NOMO-1 treated with DMSO at 0.1 percent for 48 hours (cell line): ENCODE data around the gene CLDN19.
"Not testable (repeated sequence)": the region's sequence is repeated elsewhere in the genome, so short reads cannot be mapped to it uniquely, and the experiment has no call there.

Experiments
- DNase-seq: peaks from one replicate; lab custom pipeline; 2025; ENCODE audit not compliant: unreplicated experiment; lab: John Stamatoyannopoulos, UW

CLDN19 gene

DNA sequence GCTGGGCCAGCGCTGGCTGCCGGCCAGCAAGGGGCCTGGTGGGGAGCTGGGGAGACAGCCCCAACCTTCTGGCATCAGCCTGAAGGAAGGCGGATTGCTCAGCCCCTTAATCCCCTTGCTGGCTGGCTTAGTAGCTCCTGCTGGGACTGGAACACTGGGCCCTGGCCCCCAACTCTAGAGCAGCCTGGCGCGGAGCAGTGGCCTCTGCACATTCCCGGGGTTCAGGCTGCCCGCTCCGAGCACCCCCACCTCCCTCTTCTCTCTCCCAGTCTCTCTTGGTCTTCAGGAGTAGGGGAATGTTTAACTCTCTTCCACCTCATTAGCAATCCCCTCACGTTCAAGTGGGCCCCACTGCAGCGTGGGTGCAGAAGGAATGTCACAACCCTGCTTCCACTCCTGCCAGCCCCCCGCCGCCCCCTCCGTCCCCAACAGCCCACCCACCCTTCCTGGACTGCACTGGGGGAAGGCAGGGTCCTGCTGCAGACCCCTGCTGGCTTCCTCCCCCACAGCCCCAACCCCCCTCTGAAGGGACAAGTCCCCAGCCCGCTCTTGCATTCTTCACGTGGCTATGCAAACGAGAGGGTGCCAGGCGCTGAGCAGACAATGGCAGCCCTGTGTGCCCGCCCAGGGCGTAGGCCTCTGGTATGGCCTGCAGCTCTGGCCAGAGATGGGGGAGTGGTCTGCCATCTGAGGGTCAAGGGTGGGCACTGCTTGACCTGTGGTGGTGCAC lies 980 bp upstream of the CLDN19 start:
- DNase-seq, result no peak

- no peak for DNase-seq
These were observed 1.3 kb downstream of the CLDN19 start for GRCh38 chr1:42738678-42739226.

DNA sequence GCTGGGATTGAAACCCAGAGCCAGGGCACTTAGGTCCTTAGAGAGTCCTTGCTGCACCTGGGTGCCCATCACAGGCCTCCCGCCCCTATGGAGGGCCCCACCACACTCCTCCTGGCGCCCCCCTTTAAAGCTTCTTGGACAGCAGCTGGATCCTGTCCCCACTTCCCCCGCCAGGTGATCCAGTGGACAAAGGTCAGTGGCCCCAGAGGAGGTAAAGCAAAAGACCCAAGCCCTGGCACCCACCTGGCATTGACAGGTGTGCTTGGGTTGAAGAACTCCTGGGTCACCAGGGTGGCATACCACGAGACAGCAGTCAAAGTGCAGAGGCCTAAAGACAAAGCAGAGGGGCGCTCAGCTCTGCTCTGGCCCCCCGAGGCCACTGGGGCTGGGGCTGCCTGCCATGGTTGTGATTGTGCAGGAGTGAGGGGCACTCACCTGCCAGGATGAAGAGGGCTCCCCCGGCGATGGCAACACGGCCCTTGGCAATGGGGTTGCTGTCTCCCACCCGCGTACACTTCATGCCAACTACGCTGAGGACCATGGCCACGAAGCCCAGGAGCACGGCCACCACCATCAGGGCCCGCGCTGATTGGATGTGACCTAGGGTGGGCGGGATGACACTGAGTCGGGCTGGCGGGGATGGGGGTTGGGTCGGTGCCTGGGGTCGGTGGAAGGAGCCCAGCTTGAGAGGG lies 1.9 kb downstream of the CLDN19 start:
- DNase-seq, result no peak

GRCh38 chr1:42737257-42737656 lies 2.8 kb downstream of the CLDN19 start:
- DNase-seq, result peak; percentile 90

GRCh38 chr1:42736571-42737200 lies 3.4 kb downstream of the CLDN19 start:
- no peak for DNase-seq

DNA sequence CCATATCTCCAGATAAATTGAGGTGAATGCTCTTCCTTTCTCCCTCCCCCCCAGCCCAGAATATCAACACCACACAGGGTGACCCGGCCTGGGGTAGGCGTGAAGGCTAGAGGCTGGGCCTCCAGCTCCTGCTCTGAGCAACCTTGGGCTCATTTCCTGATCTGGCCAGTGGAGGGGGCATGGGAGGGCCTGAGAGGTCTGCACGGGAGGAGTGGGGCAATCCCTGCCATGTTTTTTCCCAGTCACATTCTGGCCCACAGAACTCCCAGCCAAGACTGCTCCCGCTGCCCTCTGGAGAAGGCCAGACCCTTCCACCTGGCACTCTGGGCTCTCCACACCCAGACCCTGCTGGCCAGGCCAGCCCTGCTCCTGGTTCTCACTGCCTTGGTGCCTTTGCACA lies 3.9 kb downstream of the CLDN19 start:
- DNase-seq, result peak; percentile 14

- no peak for DNase-seq
These were observed 4.4 kb downstream of the CLDN19 start for GRCh38 chr1:42735477-42736105.

DNA sequence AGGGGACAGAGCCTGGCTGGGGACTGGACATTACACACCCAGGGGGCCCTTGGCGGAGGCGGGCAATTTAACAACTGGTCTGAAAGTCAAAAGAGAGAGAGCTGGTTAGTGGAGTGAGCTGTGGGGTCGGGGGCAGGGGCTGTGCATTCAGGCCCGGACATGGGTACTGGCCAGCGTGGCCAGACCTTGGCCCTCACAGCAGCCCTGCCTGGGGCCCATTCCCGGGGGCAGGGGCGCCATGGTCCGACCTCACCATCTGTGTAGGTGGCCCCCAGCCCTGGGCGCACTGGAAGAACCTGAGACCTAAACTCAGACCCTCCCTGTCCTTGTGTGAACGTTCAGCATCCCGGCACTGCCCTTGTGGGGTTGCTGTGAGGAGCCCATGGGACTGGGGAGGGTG lies 5.0 kb downstream of the CLDN19 start:
- no peak for DNase-seq

- no peak for DNase-seq
These were observed 5.6 kb downstream of the CLDN19 start for GRCh38 chr1:42734201-42735035.

DNA sequence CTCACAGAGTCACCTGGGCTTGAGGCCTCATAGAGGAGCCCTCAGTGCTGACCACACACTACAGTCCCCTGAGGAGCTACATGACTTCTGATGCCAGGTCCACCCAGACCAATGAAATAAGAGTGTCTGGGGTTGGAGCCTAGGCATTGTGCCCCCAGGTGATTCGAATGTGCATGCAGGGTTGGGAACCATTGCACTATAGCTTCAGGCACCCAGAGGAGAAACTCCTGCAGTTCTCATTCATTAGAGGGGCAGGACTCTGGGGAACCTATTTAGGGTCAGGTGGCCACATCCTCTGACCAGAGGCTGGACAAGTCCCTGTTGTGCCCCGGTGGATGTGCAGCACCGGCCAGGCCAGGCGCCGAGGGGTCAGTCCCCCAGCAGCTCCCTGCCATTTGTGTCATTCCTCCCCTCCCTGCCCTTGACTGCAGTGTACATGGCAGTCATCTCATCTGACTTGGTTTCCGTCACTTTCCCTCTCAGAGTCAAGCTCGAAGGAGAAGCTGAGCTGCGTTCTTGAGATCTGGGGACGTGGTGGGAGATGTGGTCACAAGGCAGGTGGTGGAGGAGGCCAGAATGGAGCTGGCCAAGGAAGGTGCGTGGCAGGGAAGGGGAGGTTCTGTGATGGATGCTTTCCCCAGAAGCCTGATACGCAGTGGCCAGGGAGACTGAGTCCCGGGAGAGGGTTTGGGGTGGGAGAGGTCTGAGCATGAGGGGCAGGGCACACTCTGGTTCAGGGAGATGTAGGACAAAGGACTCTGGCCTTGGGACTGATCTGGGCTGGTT lies 6.4 kb downstream of the CLDN19 start:
- DNase-seq, result no peak

DNA sequence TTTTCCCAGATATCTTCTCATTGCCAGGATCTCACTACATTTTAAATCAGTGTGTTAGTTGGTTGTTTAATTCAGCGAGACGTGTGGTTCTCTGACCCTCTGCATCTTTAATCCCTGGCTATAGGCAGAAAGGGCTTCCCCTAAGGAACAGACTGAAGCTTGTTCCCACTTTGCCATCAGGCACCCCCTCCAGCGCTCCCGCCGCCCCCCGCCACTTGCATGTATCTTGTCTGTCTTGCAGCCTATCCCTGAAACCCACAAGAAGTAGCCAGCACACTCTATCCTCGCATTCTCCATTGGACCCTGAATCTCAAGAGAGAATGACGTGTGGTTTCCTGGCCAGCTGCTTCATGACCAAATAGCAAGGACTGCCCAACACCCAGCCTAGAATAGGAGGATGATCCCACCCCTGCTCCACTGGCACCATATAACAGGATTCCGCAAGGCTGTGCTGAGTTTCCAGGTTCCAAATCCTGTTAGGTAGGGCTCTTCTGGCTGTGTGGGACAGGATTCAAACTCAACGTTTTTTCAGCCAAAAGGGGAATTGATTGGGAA lies 7.8 kb downstream of the CLDN19 start:
- no peak for DNase-seq

DNA sequence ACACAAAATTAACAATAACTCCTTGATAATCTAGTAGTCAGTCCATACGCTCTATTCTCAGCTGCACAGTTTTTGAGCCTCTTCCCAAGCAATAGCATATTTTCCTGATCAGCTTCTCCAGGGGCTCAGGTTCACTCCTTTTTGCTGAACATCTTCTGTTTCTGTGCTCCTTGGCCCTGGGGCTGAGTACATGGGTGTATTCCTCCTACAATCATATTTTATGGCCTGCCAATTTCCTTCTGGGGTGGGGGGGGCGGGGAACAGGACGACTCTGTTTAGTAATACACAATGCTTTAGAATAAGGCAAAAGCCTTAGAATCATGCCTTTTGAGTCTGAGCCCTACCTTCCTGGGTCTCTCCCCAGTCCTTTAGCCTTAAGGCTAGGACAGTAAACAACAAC lies 8.5 kb downstream of the CLDN19 start:
- no peak for DNase-seq

GRCh38 chr1:42730988-42731387 lies 9.0 kb downstream of the CLDN19 start:
- peak; percentile 15 for DNase-seq

GRCh38 chr1:42730002-42730401 lies 10.0 kb downstream of the CLDN19 start:
- DNase-seq, result no peak

DNA sequence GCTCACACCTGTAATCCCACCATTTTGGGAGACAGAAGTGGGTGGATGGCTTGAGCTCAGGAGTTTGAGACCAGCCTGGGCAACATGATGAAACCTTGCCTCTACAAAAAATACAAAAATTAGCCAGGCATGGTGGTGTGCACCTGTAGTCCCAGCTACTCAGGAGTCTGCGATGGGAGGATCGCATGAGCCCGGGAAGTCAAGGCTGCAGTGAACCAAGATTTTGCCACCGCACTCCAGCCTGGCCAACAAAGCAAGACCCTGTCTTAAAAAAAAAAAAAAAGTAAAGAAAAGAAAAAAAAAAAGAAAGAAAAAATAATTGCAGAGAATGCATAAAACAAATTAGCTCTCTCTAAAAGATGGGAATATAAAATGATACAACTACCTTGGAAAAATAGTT lies 14.2 kb downstream of the CLDN19 start:
- DNase-seq, result not testable (repeated sequence)

DNA sequence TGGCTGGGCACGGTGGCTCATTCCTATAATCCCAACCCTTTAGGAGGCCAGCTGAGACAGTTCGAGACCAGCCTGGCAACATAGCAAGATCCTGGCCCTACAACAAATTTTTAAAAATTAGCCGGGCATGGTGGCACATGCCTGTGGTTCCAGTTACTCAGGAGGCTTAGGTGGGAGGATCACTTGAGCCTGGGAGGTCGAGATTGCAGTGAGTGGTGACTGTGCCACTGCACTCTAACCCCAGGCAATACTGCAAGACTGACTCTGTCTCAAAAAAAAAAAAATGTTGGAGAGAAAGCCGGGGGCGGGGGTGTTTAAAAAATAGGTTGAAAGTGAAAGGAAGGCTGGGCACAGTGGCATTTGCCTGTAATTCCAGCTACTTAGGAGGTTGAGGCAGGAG lies 16.5 kb downstream of the CLDN19 start:
- no peak for DNase-seq

DNA sequence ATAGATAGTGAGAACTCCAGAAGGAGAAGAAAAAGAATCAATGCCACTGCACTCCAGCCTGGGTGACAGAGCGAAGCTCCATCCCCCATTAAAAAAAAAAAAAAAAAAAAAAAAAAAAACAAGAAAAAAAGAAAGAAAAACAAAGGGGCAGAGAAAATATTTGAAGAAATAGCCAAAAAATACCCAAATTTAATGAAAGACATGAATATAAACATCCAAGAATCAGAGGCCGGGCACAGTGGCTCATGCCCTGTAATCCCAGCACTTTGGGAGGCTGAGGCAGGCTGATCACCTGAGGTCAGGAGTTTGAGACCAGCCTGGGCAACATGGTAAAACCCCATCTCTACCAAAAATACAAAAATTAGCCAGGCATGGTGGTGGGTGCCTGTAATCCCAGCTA lies 17.6 kb downstream of the CLDN19 start:
- not testable (repeated sequence) for DNase-seq

DNA sequence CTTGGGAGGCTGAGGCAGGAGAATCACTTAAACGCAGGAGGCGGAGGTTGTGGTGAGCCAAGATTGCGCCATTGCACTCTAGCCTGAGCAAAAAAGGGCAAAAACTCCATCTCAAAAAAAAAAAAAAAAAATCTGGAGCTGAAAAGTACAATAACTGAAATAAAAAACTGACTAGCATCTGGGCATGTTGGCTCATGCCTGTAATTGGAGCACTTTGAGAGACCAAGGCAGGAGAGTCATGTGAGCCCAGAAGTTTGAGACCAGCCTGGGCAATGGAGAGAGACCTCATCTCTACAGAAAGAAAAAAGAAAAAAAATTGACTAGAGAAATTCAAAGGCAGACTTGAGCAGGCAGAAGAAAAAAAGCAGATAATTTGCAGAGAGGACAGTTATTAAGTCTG lies 18.1 kb downstream of the CLDN19 start:
- DNase-seq, result no peak

DNA sequence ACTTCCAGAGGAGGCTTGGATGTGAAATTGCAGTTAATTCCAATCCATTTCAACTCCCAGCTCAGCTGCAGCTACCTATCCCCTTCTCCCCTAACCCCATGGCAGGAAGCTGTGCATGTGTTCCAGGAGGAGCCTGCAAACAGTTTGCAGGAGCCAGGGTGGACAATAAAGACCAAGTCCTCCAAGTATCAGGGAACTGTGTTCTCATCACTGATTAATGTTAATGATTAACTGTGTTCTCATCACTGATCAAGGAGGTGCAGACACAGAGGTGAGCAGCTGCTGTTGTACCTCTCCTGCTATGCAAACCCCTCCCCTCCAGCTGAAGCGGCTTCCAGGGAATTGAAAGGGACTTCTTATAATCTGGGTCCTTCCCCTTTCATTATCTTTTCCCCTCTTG lies 19.2 kb downstream of the CLDN19 start:
- no peak for DNase-seq

DNA sequence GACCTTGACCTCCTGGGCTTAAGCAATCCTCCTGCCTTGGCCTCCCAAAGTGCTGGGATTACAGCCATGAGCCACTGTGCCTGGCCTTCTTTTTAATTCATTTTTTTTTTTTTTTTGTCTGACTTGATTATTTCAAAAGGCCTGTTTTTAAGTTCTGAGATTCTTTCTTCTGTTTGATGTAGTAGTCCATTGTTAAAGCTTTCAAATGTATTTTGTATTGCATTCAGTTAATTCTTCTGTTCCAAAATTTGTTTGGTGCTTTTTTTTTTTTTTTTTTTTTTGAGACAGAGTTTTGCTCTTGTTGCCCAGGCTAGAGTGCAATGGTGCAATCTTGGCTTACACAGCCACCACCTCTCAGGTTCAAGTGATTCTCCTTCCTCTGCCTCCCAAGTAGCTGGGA lies 25.6 kb downstream of the CLDN19 start:
- DNase-seq, result not testable (repeated sequence)
